ENCODE measurements around the gene GPSM1.

Gene GPSM1

GRCh38 chr9:136361754-136362449 is 34.6 kb downstream of the GPSM1 start:
- no peak for DNase-seq (ENCODE audit: low spot score)

DNA sequence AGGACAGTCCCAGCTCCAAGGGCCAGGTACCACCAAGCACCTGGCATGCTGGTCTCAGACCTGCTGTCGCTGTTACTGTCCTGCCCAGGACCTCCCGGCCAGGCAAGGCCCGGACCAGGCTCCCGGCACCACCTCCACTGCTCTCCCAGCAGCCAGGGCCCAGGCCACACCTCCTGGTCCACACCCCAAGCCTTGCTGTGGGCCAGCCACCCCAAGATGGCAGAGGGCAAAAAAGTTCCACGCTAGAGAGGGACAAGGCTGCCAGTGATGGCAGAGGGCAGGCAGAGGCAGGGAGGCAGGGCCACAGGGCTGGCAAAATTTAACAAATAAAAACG is 35.1 kb downstream of the GPSM1 start:
- no peak for DNase-seq (ENCODE audit: low spot score)

DNA sequence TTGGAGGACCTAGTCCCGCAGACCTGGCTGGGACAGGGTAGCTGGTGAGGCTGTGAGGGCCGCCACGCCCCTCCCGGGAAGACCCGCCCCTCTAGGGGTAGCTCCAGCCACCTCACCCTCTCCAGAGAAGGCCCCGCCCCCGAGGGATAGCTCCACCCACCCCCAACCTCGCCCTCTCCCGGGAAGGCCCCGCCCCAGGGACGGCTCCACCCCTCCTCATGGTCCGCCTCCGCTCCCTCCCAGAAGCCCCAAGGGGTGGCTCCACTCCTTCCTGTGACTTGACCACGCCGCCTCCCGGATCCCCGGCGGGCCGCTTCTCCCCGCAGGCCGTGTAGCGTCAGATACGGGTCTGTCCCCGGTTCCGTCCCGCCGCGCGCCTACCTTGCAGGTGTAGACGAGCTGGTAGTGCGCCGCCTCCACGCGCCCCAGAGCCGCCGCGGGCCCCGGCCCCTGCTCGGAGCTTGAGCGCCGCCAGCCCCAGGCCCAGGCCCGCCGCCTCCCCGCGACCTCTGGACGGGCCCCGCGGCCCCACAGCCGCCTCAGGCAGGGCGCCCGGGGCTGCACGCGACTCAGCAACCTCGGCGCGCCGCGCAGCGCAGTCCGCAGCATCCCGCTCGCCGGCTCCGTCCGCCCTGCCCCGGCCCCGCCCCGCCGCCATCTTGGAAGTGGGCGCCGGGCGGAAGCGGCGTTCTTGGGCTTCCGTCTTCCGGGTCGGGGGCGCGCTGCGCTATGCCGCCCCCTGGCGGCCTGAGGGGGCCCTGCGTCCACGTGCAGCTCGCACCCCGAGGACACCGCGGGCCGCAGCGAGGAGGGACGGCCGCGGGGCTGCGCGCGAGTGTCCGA is 36.0 kb downstream of the GPSM1 start, which contains the start of gene DNLZ:
Gene DNLZ (minus strand): TSS at position 639 of the 843 bp plus-strand sequence. CDS start 30 bp downstream, at position 609.
- peak; percentile 99 for DNase-seq (ENCODE audit: low spot score)

GRCh38 chr9:136363949-136364748 is 36.8 kb downstream of the GPSM1 start:
- DNase-seq (ENCODE audit: low spot score) = no peak

DNA sequence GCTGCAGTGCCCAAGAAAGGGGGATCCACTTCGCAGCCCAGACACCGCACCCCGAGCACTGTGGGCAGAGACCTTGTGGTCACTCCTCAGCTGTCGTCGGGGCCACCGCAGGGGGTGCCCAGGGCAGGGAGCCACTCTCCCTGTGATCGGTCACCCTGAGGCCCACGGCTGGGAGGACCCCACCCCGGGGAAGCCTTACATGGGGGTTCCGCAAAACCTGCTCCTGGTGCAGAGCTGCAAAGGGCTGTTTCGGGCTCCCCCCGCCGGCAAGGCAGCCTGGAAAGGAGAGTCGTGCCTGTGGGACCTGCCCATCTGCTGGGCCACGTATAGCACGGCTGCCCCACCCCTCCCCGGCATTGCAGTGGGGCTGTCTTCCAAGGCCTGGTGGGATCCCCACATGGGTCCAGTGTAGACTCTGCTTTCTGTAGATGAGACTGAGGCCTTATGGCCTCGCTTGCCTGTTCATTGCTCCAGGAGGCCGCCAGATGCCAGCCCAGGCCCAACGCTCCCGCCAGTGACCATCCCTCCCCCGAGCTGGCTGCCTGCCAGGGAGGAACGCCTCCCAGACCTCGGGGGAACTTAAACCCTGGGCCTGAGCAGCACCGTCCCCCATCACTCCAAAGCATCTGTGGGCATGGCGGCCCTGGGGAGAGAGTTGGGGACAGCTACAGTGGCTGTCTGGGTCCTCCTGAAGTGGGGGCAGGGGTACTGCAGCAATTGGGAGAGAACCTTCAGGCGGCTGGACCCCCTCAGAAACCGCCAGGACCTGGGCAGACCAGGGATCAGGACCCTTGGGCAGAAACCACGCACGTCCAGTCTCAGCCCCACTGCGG is 37.8 kb downstream of the GPSM1 start:
- no peak for DNase-seq (ENCODE audit: low spot score)

GRCh38 chr9:136365775-136366222 is 38.5 kb downstream of the GPSM1 start:
- no peak for DNase-seq (ENCODE audit: low spot score)

GRCh38 chr9:136366826-136367225 is 39.5 kb downstream of the GPSM1 start:
- no peak for DNase-seq (ENCODE audit: low spot score)

DNA sequence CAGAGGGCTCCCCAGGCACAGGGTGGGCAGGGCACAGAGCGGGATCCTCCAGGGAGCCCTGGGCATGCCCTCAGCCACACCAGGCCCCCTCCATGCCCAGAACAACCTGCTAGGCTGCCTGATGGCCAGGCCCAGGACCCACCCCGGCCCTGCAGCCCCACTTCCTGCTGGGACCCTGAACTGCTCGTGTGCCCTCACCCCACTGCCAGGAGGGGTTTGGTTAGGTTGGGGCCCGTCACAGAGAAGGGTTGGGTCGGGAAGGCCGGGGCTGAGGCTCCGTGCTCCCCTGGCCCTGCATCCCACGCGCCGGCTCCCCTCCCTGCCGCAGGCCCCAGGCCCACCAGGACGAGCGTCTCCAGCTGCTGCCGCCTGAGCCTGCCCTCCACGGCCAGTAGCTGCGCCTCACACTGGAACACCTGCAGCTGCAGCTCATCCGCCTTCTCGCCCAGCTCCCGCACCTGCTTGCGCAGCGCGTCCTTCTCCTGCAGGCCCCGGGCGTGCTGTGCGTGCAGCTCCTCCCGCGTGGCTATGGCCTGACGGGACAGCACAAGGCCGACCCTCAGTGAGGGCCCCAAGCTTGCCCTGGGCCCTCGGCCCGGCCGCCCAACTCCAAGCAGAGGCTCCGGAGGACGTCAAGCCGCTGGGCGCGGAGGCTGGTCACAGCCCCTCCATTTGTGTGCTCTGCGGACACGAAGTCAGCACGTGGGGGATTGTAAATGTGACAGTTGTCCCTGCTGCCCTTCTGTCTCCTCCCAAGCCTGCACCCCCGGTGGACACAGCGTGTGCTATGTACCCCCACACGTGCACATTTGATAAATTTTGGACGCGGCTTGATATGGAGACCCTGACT is 40.2 kb downstream of the GPSM1 start:
- DNase-seq (ENCODE audit: low spot score) = no peak

- no peak for DNase-seq (ENCODE audit: low spot score)
These were observed 40.9 kb downstream of the GPSM1 start for GRCh38 chr9:136368190-136368589.

DNA sequence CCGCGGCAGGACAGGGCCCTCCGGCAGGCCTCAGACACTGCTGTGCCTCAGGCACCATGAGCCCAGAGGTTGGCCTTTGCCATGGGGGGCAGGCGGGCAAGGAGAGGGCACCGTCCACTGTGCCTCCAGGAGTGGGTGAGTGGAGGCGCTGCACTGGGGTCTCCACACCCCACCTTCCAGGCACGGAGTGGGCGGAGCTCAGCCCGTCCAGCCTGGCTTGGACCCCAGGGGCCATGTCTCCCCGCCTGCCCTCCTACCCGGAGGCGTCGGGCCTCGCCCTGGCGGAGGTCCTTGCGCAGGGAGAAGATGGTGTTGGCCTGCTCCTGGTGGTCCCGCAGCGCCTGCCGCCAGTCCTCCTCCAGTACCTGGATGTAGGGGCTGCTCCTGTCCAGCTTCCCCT is 42.7 kb downstream of the GPSM1 start:
- DNase-seq (ENCODE audit: low spot score) = no peak

DNA sequence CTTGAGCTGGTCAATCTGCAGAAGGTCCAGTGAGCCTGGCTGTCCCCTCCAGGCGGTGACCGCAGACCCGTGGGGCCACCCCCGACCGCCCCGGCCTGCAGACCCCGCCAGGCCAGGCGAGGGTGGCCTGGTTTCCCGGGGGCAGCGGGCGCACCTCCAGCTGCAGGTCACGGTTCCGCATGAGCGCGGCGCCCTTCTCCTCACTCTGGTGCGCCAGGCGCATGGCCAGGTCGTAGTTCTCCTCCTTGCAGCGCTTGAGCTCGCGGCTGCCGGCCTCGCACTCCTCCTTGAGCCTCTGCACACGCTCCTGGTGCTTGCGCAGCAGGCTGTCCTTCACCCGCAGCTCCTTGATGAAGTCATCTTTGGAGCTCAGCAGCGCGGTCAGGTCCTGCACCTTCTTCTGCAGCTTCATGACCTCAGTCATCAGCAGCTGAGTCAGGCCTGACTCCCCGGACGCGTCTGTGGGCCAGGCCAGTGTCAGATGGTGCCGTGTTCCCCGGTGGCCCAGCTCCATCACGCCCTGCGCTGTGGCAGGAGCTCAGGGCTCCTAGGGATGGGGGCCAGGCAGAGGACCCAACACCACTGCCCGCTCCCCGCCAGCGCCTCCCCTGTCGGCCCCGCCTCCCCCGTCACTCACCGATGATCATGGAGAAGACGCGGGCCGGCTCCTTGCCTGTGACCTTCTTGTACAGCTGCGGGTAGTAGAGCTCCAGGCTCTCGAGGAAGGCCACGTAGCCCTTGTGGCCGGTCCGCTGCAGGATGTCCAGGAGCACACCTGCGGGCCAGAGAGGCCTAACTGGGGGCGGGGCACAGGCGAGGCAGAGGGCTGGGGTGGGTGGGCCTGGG is 43.6 kb downstream of the GPSM1 start:
- no peak for DNase-seq (ENCODE audit: low spot score)

GRCh38 chr9:136371533-136371880 is 44.2 kb downstream of the GPSM1 start:
- DNase-seq (ENCODE audit: low spot score) = no peak

GRCh38 chr9:136372006-136372405 is 44.7 kb downstream of the GPSM1 start:
- no peak for DNase-seq (ENCODE audit: low spot score)

GRCh38 chr9:136372561-136373299 is 45.4 kb downstream of the GPSM1 start:
- DNase-seq (ENCODE audit: low spot score) = peak; percentile 83

GRCh38 chr9:136373300-136374182 is 46.2 kb downstream of the GPSM1 start, which contains the start of gene CARD9:
TSS of gene CARD9 (minus strand) at chr9:136373669. CDS start at chr9:136372078, 1,591 bp downstream.
- DNase-seq (ENCODE audit: low spot score) = no peak

DNA sequence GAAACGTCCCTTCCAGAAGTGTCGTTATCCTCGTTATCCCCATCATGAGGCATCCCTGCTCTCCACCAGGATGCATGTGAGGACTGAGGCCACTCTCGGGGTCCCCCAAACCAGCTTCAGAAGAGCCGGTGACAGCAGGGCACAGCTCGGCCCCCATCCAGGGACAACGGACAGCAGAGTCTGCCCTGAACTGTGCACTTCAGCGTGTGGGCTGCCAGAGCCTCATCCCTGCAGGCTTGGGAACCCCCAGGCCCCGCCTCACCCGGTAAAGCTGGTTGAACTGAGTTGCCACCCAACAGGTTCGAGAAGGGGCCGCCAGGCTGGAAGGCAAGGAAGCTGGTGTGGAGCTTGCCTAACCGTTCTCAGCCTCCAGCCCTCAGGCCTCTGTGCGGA is 46.8 kb downstream of the GPSM1 start:
- DNase-seq (ENCODE audit: low spot score) = no peak

GRCh38 chr9:136375096-136375495 is 47.8 kb downstream of the GPSM1 start:
- DNase-seq (ENCODE audit: low spot score) = no peak

DNA sequence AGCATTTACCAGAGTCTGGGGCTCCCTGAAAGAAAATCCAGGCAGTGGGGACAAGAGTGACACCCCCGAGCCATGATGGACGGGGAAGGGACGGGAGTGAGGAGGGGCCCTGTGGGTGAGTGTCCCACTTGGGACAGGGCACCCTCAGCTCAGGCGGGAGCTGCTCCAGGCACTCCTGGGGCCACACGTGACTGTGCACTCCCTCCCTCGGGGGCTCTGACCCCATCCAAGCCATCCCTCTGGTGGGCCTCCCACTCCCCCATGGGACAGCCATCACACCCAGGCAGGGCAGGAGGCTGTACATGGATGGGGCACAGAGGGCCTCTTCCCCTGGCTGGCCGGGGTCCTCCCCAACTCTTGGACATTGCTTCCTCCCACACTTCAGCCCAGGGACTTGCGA is 49.1 kb downstream of the GPSM1 start:
- no peak for DNase-seq (ENCODE audit: low spot score)
